Smooth muscle cell (in vitro differentiated cells): ENCODE data around the gene RBM3. TPM values are rescaled to one million over a fixed set of nuclear protein-coding genes. Genes with fewer than 3 reads are reported as not detected.

ENCODE experiments used
- DNase-seq: peaks from one replicate; lab custom pipeline; 2025; ENCODE audit not compliant: unreplicated experiment; lab: John Stamatoyannopoulos, UW
- H2AFZ ChIP-seq: fragments of 200-600 bp; sonication (generic); 2 replicates; pipeline ENCODE4 v1.6.0; 2016; ENCODE audit warnings: antibody characterized with exemption, low read depth, mild to moderate bottlenecking
- H3F3A ChIP-seq: fragments of 200-600 bp; sonication (generic); 2 replicates; pipeline ENCODE4 v1.6.0; 2017; ENCODE audit warnings: antibody characterized with exemption, low read depth
- H3K27ac ChIP-seq: fragments of 200-600 bp; sonication (generic); 2 replicates; pipeline ENCODE4 v1.5.1; 2016; ENCODE audit warnings: low read depth, mild to moderate bottlenecking
- H3K27me3 ChIP-seq: fragments of 200-600 bp; sonication (generic); 2 replicates; pipeline ENCODE4 v1.6.1; 2016; ENCODE audit warnings: low read depth, mild to moderate bottlenecking
- H3K36me3 ChIP-seq: fragments of 200-600 bp; sonication (generic); 2 replicates; pipeline ENCODE4 v1.5.1; 2016; ENCODE audit warnings: low read depth
- H3K4me1 ChIP-seq: fragments of 200-600 bp; sonication (generic); 2 replicates; pipeline ENCODE4 v1.5.1; 2016; ENCODE audit warnings: low read depth
- H3K4me2 ChIP-seq: fragments of 200-600 bp; sonication (generic); 2 replicates; pipeline ENCODE4 v1.6.0; 2016; ENCODE audit warnings: mild to moderate bottlenecking
- H3K4me3 ChIP-seq: fragments of 200-600 bp; sonication (generic); 2 replicates; pipeline ENCODE4 v1.5.1; 2016; ENCODE audit warnings: mild to moderate bottlenecking
- H3K79me2 ChIP-seq: fragments of 200-600 bp; sonication (generic); 2 replicates; pipeline ENCODE4 v1.6.0; 2016; ENCODE audit warnings: low read depth, mild to moderate bottlenecking
- H3K9ac ChIP-seq: fragments of 200-600 bp; sonication (generic); 2 replicates; pipeline ENCODE4 v1.6.0; 2016; ENCODE audit warnings: low read depth
- H3K9me3 ChIP-seq: fragments of 200-600 bp; sonication (generic); replicated peaks from 2 replicates; pipeline ENCODE4 v1.5.1; 2016; ENCODE audit warnings: low read depth
- H4K20me1 ChIP-seq: fragments of 200-600 bp; sonication (generic); 2 replicates; pipeline ENCODE4 v1.6.0; 2016; ENCODE audit warnings: low read depth
- WGBS: methylation state at CpG from one replicate; pipeline ENCODE4 v1.1.7; 2016; ENCODE audit warnings: low lambda C conversion rate; 5-methylcytosine and 5-hydroxymethylcytosine counted together
- polyA plus RNA-seq: library from polyadenylated mRNA; unstranded; fragments of >200 nt; fragmentation: Nextera tagmentation; extraction: Ambion mirVana; gene quantifications from 2 replicates; pipeline ENCODE4 v1.2.1, GENCODE V29; 2016
- total RNA-seq: library from RNA; depleted of rRNA; stranded (reverse); fragments of >200 nt; gene quantifications from 2 replicates; pipeline ENCODE4 v1.2.3, GENCODE V29; 2014
- TF ChIP-seq, protein P1 (sequence below): fragments of 200-600 bp; sonication (generic); IDR thresholded peaks from 2 replicates; pipeline ENCODE4 v1.5.1; 2017; ENCODE audit warnings: borderline replicate concordance, mild to moderate bottlenecking, antibody characterized with exemption; ENCODE audit not compliant: insufficient read depth, poor library complexity, severe bottlenecking

The RBM3 gene
- total and polyA plus RNA-seq, 2 experiments from 2014 or later, result 110 to 111 TPM

GRCh38 chrX:48579259-48579658 lies 5.0 kb downstream of the RBM3 start:
- Histone ChIP-seq H3K36me3 (no peaks in the 10 kb centered on the region), H3K4me1 (peaks cover 8% of the 10 kb centered on the region), H3K9ac (no peak overlapping the region), H4K20me1 (peaks cover 16% of the 10 kb centered on the region), H3K4me2 (no peak overlapping the region), H3K79me2 (peaks cover 24% of the 10 kb centered on the region), H3F3A (no peaks in the 10 kb centered on the region), H3K27ac (peak overlapping the region; percentile 7), H3K27me3 (no peaks in the 10 kb centered on the region), H2AFZ (no peak overlapping the region), H3K4me3 (no peak overlapping the region), H3K9me3 (no peaks in the 10 kb centered on the region)
- DNase-seq, result no peak
- 69% methylated on average over 3 of the region's 3 CpGs for WGBS
- TF ChIP-seq, protein P1, sequence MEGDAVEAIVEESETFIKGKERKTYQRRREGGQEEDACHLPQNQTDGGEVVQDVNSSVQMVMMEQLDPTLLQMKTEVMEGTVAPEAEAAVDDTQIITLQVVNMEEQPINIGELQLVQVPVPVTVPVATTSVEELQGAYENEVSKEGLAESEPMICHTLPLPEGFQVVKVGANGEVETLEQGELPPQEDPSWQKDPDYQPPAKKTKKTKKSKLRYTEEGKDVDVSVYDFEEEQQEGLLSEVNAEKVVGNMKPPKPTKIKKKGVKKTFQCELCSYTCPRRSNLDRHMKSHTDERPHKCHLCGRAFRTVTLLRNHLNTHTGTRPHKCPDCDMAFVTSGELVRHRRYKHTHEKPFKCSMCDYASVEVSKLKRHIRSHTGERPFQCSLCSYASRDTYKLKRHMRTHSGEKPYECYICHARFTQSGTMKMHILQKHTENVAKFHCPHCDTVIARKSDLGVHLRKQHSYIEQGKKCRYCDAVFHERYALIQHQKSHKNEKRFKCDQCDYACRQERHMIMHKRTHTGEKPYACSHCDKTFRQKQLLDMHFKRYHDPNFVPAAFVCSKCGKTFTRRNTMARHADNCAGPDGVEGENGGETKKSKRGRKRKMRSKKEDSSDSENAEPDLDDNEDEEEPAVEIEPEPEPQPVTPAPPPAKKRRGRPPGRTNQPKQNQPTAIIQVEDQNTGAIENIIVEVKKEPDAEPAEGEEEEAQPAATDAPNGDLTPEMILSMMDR, result no peak

GRCh38 chrX:48580662-48581061 lies 6.4 kb downstream of the RBM3 start:
- no peak for DNase-seq
- no peak overlapping the region for H3K4me3 ChIP-seq
- H3K79me2 ChIP-seq, result peaks cover 16% of the 10 kb centered on the region
- H3K36me3 ChIP-seq, result no peaks in the 10 kb centered on the region
- H3K27me3 ChIP-seq, result no peaks in the 10 kb centered on the region
- H3K9ac ChIP-seq, result no peak overlapping the region
- TF ChIP-seq, protein P1, result no peak
- H3F3A ChIP-seq, result no peaks in the 10 kb centered on the region
- H3K4me1 ChIP-seq, result peaks cover 4% of the 10 kb centered on the region
- H3K4me2 ChIP-seq, result no peak overlapping the region
- 96% methylated on average over 1 of the region's 1 CpG for WGBS
- peaks cover 16% of the 10 kb centered on the region for H4K20me1 ChIP-seq
- no peak overlapping the region for H3K27ac ChIP-seq
- no peaks in the 10 kb centered on the region for H3K9me3 ChIP-seq
- H2AFZ ChIP-seq, result no peak overlapping the region

DNA sequence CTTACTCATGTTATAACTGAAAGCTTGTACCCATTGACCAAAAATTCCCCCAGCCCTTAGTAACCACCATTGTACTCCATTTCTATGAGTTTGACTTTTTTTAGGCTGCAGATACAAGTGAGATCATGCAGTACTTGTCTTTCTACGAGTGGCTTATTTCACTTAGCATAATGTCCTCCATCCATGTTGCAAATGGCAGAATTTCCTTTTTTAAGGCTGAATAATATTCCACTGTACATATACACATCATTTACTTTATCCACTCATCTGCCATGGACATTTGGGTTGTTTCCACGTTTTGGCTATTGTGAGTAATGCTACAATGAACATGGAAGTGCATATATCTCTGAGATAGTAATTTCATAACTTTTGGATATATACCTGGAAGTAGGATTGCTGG lies 10.4 kb downstream of the RBM3 start:
- TF ChIP-seq, protein P1, result no peak
- no peaks in the 10 kb centered on the region for H4K20me1 ChIP-seq

GRCh38 chrX:48589482-48590162 lies 15.3 kb downstream of the RBM3 start:
- Histone ChIP-seq H3F3A (no peaks in the 10 kb centered on the region), H3K4me3 (no peak overlapping the region), H2AFZ (no peak overlapping the region), H3K27ac (no peak overlapping the region), H3K36me3 (no peaks in the 10 kb centered on the region), H3K4me1 (no peaks in the 10 kb centered on the region), H3K9ac (no peak overlapping the region), H3K79me2 (no peaks in the 10 kb centered on the region), H4K20me1 (no peaks in the 10 kb centered on the region), H3K9me3 (no peaks in the 10 kb centered on the region), H3K4me2 (no peak overlapping the region), H3K27me3 (no peaks in the 10 kb centered on the region)
- TF ChIP-seq, protein P1, result no peak
- DNase-seq, result no peak
- 92% methylated on average over 13 of the region's 13 CpGs for WGBS

More for the DNA sequence above, 10.4 kb downstream of the RBM3 start:
- Histone ChIP-seq H3K27me3 (no peaks in the 10 kb centered on the region), H3K9me3 (no peaks in the 10 kb centered on the region), H3K27ac (no peak overlapping the region), H3F3A (no peaks in the 10 kb centered on the region), H3K36me3 (no peaks in the 10 kb centered on the region), H2AFZ (no peak overlapping the region), H3K4me1 (no peaks in the 10 kb centered on the region), H3K4me2 (no peak overlapping the region), H3K79me2 (no peaks in the 10 kb centered on the region), H3K9ac (no peak overlapping the region), H3K4me3 (no peak overlapping the region)
- 48% methylated on average over 2 of the region's 2 CpGs for WGBS
- no peak for DNase-seq
